ENCODE measurements around the gene GPD1L.
"Not testable (repeated sequence)": the region's sequence is repeated elsewhere in the genome, so short reads cannot be mapped to it uniquely, and the experiment has no call there.

GPD1L gene

GRCh38 chr3:32111560-32111959, 5.1 kb downstream of the GPD1L start:
- no peak for DNase-seq (ENCODE audit: low spot score)
- TF ChIP-seq, protein P1, sequence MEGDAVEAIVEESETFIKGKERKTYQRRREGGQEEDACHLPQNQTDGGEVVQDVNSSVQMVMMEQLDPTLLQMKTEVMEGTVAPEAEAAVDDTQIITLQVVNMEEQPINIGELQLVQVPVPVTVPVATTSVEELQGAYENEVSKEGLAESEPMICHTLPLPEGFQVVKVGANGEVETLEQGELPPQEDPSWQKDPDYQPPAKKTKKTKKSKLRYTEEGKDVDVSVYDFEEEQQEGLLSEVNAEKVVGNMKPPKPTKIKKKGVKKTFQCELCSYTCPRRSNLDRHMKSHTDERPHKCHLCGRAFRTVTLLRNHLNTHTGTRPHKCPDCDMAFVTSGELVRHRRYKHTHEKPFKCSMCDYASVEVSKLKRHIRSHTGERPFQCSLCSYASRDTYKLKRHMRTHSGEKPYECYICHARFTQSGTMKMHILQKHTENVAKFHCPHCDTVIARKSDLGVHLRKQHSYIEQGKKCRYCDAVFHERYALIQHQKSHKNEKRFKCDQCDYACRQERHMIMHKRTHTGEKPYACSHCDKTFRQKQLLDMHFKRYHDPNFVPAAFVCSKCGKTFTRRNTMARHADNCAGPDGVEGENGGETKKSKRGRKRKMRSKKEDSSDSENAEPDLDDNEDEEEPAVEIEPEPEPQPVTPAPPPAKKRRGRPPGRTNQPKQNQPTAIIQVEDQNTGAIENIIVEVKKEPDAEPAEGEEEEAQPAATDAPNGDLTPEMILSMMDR (IDR thresholded peaks at IDR 0.05; ENCODE audit: borderline replicate concordance, control extremely low read depth, extremely low read depth, insufficient read depth, missing control alignments): no peak
- in situ Hi-C loops (cut with MboI; ENCODE audit: low sequenced_read_pairs, unreplicated experiment): no loop called here

GRCh38 chr3:32113566-32113965, 7.1 kb downstream of the GPD1L start:
- TF ChIP-seq, protein P1 (IDR thresholded peaks at IDR 0.05; ENCODE audit: borderline replicate concordance, control extremely low read depth, extremely low read depth, insufficient read depth, missing control alignments): no peak
- no peak for DNase-seq (ENCODE audit: low spot score)
- in situ Hi-C loops (cut with MboI; ENCODE audit: low sequenced_read_pairs, unreplicated experiment): no loop called here

GRCh38 chr3:32113981-32114545, 7.6 kb downstream of the GPD1L start:
- TF ChIP-seq, protein P1 (IDR thresholded peaks at IDR 0.05; ENCODE audit: borderline replicate concordance, control extremely low read depth, extremely low read depth, insufficient read depth, missing control alignments): no peak
- in situ Hi-C loops (cut with MboI; ENCODE audit: low sequenced_read_pairs, unreplicated experiment): no loop called here
- DNase-seq (ENCODE audit: low spot score): no peak

- in situ Hi-C loops (cut with MboI; ENCODE audit: low sequenced_read_pairs, unreplicated experiment); DNase-seq (ENCODE audit: low spot score): not testable (repeated sequence)
Measured at GRCh38 chr3:32114546-32115386, 8.3 kb downstream of the GPD1L start.

DNA sequence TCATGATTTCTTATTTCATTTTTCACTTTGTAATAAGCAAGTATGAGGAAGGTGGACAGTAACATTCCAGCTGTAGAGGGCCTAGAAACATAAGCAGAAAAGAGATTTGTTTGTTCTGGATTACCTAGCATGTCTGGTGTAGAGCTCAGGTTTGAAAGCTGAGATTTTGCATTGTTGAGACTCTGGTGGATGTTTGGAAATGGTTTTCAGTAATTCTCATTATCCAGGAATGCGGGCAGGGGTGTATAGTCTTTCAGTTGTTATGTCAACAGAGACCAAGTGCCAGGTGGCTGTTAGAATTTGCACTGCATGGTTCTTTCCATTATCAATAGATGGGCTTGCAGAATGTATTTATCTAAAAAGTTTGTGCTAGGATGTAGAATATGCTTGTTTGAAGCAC, 10.9 kb downstream of the GPD1L start:
- DNase-seq (ENCODE audit: low spot score): no peak
- TF ChIP-seq, protein P1 (IDR thresholded peaks at IDR 0.05; ENCODE audit: borderline replicate concordance, control extremely low read depth, extremely low read depth, insufficient read depth, missing control alignments): no peak
- in situ Hi-C loops (cut with MboI; ENCODE audit: low sequenced_read_pairs, unreplicated experiment): no loop called here

DNA sequence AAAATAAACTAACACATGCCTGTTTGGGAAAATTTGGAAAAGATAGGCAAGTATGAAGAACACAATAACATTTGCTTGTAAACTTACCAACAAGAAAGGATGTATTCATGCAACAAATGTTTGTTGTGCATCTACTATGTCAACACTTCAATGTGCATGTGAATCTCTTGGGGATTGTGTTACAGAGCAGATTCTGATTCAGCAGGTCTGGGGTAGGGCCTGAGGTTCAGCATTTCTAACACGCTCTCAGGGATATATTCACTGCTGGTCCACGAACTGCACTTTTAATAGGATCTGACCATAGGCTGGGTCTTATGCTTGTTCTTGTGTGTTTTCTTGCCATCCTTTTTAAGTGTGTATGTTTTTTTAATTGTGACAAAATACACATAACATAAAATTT, 11.8 kb downstream of the GPD1L start:
- TF ChIP-seq, protein P1 (IDR thresholded peaks at IDR 0.05; ENCODE audit: borderline replicate concordance, control extremely low read depth, extremely low read depth, insufficient read depth, missing control alignments): no peak
- no peak for DNase-seq (ENCODE audit: low spot score)
- in situ Hi-C loops (cut with MboI; ENCODE audit: low sequenced_read_pairs, unreplicated experiment): no loop called here

GRCh38 chr3:32120471-32120870, 14.1 kb downstream of the GPD1L start:
- in situ Hi-C loops (cut with MboI; ENCODE audit: low sequenced_read_pairs, unreplicated experiment): no loop called here
- TF ChIP-seq, protein P1 (IDR thresholded peaks at IDR 0.05; ENCODE audit: borderline replicate concordance, control extremely low read depth, extremely low read depth, insufficient read depth, missing control alignments): no peak
- no peak for DNase-seq (ENCODE audit: low spot score)

Measured in GM13976 (cell line).